GM23338 (cell line): ENCODE results near the gene DAAM2.

ENCODE experiments used
- CREB1 ChIP-seq: fragments of 250-450 bp; sonication (Bioruptor Pico); IDR thresholded peaks from 2 replicates; pipeline ENCODE4 v1.5.0; 2020; ENCODE audit warnings: low read depth, mild to moderate bottlenecking, moderate library complexity
- CTCF ChIP-seq, 2 experiments: fragments of 200-600 bp in 1 of 2; sonication (generic) in 1 of 2; conservative IDR thresholded peaks; 2 replicates each; pipeline versions ENCODE4 v1.5.1 to v1.6.1; 2016 to 2017; ENCODE audit warnings: antibody characterized with exemption in 2 of 2, low read depth in 2 of 2, mild to moderate bottlenecking in 2 of 2, moderate library complexity in 1 of 2
- ETS1 ChIP-seq: IDR thresholded peaks from 2 replicates; pipeline ENCODE4 v1.6.1; 2016; ENCODE audit warnings: antibody characterized with exemption
- EZH2 ChIP-seq: fragments of 200-600 bp; sonication (generic); IDR thresholded peaks from one replicate; pipeline ENCODE4 v1.8.0; 2017; ENCODE audit warnings: antibody characterized with exemption, mild to moderate bottlenecking, low read depth; ENCODE audit not compliant: unreplicated experiment
- EZH2phosphoT487 ChIP-seq: fragments of 200-600 bp; sonication (generic); IDR thresholded peaks from one replicate; pipeline ENCODE4 v1.8.1; 2018; ENCODE audit warnings: antibody characterized with exemption; ENCODE audit not compliant: unreplicated experiment
- JUNB ChIP-seq: IDR thresholded peaks from one replicate; pipeline ENCODE4 v1.6.1; 2016; ENCODE audit warnings: antibody characterized with exemption; ENCODE audit not compliant: unreplicated experiment
- NANOG ChIP-seq: IDR thresholded peaks from 2 replicates; pipeline ENCODE4 v1.6.1; 2016; ENCODE audit warnings: antibody characterized with exemption, borderline replicate concordance
- POLR2AphosphoS5 ChIP-seq: IDR thresholded peaks from 2 replicates; pipeline ENCODE4 v1.6.1; 2016; ENCODE audit warnings: antibody characterized with exemption, low read depth
- REST ChIP-seq: IDR thresholded peaks from one replicate; pipeline ENCODE4 v1.6.1; 2018; ENCODE audit warnings: antibody characterized with exemption; ENCODE audit not compliant: unreplicated experiment
- STAT1 ChIP-seq: IDR thresholded peaks from one replicate; pipeline ENCODE4 v1.6.1; 2016; ENCODE audit warnings: antibody characterized with exemption; ENCODE audit not compliant: unreplicated experiment
- ZNF114 ChIP-seq: fragments of 250-450 bp; sonication (Bioruptor Pico); IDR thresholded peaks from 2 replicates; pipeline ENCODE4 v1.5.0; 2020; ENCODE audit warnings: mild to moderate bottlenecking, moderate library complexity
- ZNF331 ChIP-seq: fragments of 250-450 bp; sonication (Bioruptor Pico); IDR thresholded peaks from 2 replicates; pipeline ENCODE4 v1.5.0; 2020; ENCODE audit warnings: low read depth, mild to moderate bottlenecking, moderate library complexity
- ZNF462 ChIP-seq: fragments of 250-450 bp; sonication (Bioruptor Pico); IDR thresholded peaks from 2 replicates; pipeline ENCODE4 v1.5.0; 2020; ENCODE audit warnings: mild to moderate bottlenecking, moderate library complexity

GRCh38 chr6:39867592-39867991 lies 75.4 kb downstream of the DAAM2 start:
- no peak for TF ChIP-seq JUNB
- TF ChIP-seq CTCF (conservative IDR thresholded peaks at IDR 0.05; ENCODE audit: low read depth in 2 of 2): peak; percentile 50 to 72
- no peak for TF ChIP-seq REST
- TF ChIP-seq EZH2phosphoT487: no peak
- TF ChIP-seq EZH2: no peak
- TF ChIP-seq CREB1 (CRISPR knock-in tag): no peak
- TF ChIP-seq POLR2AphosphoS5: no peak
- TF ChIP-seq STAT1: no peak
- no peak for TF ChIP-seq ETS1
- TF ChIP-seq NANOG: no peak
- no peak for TF ChIP-seq ZNF114 (CRISPR knock-in tag)
- TF ChIP-seq ZNF462 (CRISPR knock-in tag): no peak
- no peak for TF ChIP-seq ZNF331 (CRISPR knock-in tag)
